Right lobe of liver (tissue), 6 donors: ENCODE data around the gene ANKH. TPM values are rescaled to one million over a fixed set of nuclear protein-coding genes. Genes with fewer than 3 reads are reported as not detected.

Experiments used
- ATAC-seq, 4 donors: fragments of 200-7000 bp; cut with Tn5 transposase; one replicate each; pipeline ENCODE4 v1.9.1; 2020; ENCODE audit warnings: mild to moderate bottlenecking in 4 of 4, moderate library complexity in 4 of 4
- DNase-seq, 3 donors: peaks; one replicate each; pipeline ENCODE4 v3.0.0-alpha.2; 2020
- H3K27ac ChIP-seq, 3 donors: fragments of 200-600 bp; one replicate each; pipeline ENCODE4 v1.8.0; 2022
- H3K27me3 ChIP-seq, 2 donors: fragments of 200-600 bp; one replicate each; pipeline ENCODE4 v1.8.0; 2022
- H3K36me3 ChIP-seq, 4 donors: fragments of 200-600 bp; sonication (generic) in 1 of 4; one replicate each; pipeline versions ENCODE4 v1.5.1 to v1.8.0; 2017 to 2022; ENCODE audit warnings: control low read depth in 1 of 4
- H3K4me1 ChIP-seq, 4 donors: fragments of 200-600 bp; sonication (generic) in 1 of 4; one replicate each; pipeline versions ENCODE4 v1.5.1 to v1.8.0; 2017 to 2022; ENCODE audit warnings: control low read depth in 1 of 4
- H3K4me3 ChIP-seq, 3 donors: fragments of 200-600 bp; one replicate each; pipeline ENCODE4 v1.8.0; 2022
- H3K9me3 ChIP-seq, 4 donors: fragments of 200-600 bp; sonication (generic) in 1 of 4; one replicate each; pipeline versions ENCODE4 v1.5.1 to v1.8.0; 2017 to 2022; ENCODE audit warnings: control low read depth in 1 of 4
- POLR2A ChIP-seq: fragments of 450-650 bp; IDR thresholded peaks from one replicate; pipeline ENCODE4 v1.6.1; 2017; ENCODE audit warnings: antibody characterized with exemption, mild to moderate bottlenecking
- WGBS: methylation state at CpG from one replicate; pipeline ENCODE4 v1.1.6; 2018; ENCODE audit warnings: low coverage, low lambda C conversion rate; ENCODE audit not compliant: insufficient coverage; ENCODE audit errors: missing lambda C conversion rate; 5-methylcytosine and 5-hydroxymethylcytosine counted together
- intact Hi-C, 2 donors: fragments of 100-400 bp; cut with DNase I; formaldehyde crosslinking; loops; one replicate each; pipeline versions ENCODE4 v1.11.2 to v1.14.1; 2022
- total RNA-seq, 6 experiments: library from RNA; depleted of rRNA in 2 of 6; stranded (reverse); fragments of >200 nt in 2 of 6; fragmentation: NEBNext Ultra II Directional in 3 of 6; extraction: Animal tissue kit (Norgen Biotek cat#: 25700) in 3 of 6; gene quantifications; one replicate each; pipeline versions ENCODE4 v1.1.0 to v1.2.4, GENCODE V29; 2016 to 2023
- TF ChIP-seq, protein P1 (sequence below), 4 donors: fragments of 200-600 bp in 3 of 4; fragments of 450-650 bp in 1 of 4; IDR thresholded peaks; one replicate each; pipeline versions ENCODE4 v1.5.1 to v1.8.0; 2016 to 2022; ENCODE audit warnings: antibody characterized with exemption in 4 of 4, mild to moderate bottlenecking in 2 of 4
- donor health status: DM: no; HTN: yes; CAD: no.
- donor health status: DM: no; HTN: no; CAD: no.
- donor health status: DM: no; HTN: no; CAD: no.
- donor health status: DM: no; HTN: yes; CAD: no.
- donor health status: DM: no; HTN: yes; CAD: no.

The ANKH gene
- total RNA-seq, 6 experiments from 2014 or later, result 38.5 to 121 (median 61.9) TPM

DNA sequence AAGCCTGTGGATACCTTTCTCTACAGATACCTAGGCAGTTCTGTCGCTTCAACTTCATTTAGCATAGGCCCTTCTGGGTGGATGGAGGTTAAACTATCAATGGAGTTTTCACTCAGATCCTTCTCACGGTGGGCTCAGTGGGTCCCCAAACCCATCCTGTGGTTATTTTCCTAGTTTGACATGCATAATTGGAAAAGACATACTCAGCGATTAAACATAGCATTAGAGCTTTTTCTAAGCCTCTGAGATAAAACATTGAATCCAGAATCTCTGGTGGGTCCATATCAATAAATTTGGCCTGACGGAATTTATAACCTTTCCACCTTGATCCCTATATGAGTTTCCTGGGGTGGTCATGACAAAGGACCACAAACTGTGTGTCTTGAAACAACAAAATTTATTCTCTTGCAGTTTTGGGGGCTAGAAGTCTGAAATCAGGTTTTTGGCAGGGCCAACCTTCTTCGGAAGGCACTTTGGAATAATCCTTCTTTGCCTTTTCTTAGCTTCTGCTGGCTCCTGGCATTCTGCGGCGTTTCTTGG lies 208.8 kb downstream of the ANKH start:
- Histone ChIP-seq H3K36me3 (no peaks in the 10 kb centered on the region), H3K4me3 (peak overlapping the region in 1 of 3 donors; percentile 67), H3K27ac (no peak overlapping the region), H3K9me3 (no peaks in the 10 kb centered on the region), H3K4me1 (peaks cover 0 to 36% (median 11%) of the 10 kb centered on the region in 4 donors), H3K27me3 (no peaks in the 10 kb centered on the region)
- TF ChIP-seq POLR2A, result no peak
- TF ChIP-seq, protein P1, sequence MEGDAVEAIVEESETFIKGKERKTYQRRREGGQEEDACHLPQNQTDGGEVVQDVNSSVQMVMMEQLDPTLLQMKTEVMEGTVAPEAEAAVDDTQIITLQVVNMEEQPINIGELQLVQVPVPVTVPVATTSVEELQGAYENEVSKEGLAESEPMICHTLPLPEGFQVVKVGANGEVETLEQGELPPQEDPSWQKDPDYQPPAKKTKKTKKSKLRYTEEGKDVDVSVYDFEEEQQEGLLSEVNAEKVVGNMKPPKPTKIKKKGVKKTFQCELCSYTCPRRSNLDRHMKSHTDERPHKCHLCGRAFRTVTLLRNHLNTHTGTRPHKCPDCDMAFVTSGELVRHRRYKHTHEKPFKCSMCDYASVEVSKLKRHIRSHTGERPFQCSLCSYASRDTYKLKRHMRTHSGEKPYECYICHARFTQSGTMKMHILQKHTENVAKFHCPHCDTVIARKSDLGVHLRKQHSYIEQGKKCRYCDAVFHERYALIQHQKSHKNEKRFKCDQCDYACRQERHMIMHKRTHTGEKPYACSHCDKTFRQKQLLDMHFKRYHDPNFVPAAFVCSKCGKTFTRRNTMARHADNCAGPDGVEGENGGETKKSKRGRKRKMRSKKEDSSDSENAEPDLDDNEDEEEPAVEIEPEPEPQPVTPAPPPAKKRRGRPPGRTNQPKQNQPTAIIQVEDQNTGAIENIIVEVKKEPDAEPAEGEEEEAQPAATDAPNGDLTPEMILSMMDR (IDR thresholded peaks at IDR 0.05), result no peak
- ATAC-seq, result no peak
- intact Hi-C loops, result no loop called here
- WGBS, result 90% methylated on average over 7 of the region's 7 CpGs
- DNase-seq, result no peak

DNA sequence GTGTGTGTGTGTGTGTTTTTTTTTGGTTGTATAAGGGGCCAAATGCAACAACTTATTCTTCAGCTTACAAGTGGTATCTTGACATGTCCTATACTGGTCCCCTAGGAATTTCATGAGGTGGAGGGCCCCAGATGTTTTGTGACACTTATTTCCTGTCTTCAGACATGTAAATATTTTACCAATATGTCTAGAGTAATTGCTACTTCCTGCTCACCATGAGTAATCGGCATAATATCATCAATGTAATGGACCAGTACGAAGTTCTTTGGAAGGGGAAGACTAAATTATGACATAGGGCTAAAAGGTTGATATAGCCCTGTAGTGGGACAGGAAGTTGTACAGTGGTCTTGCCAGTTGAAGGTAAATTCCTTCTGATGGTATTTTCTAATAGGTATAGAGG lies 210.7 kb downstream of the ANKH start:
- peaks cover 0 to 16% (median 1%) of the 10 kb centered on the region in 4 donors for H3K4me1 ChIP-seq
- H3K4me3 ChIP-seq, result no peak overlapping the region
- no peaks in the 10 kb centered on the region for H3K27me3 ChIP-seq
- no peak for ATAC-seq
- 68% methylated on average over 2 of the region's 2 CpGs for WGBS
- no peak for DNase-seq
- no peaks in the 10 kb centered on the region for H3K9me3 ChIP-seq
- H3K27ac ChIP-seq, result peak overlapping the region in 1 of 3 donors; percentile 35
- H3K36me3 ChIP-seq, result no peaks in the 10 kb centered on the region
- TF ChIP-seq POLR2A, result no peak
- TF ChIP-seq, protein P1 (IDR thresholded peaks at IDR 0.05), result no peak
- intact Hi-C loops, result no loop called here

DNA sequence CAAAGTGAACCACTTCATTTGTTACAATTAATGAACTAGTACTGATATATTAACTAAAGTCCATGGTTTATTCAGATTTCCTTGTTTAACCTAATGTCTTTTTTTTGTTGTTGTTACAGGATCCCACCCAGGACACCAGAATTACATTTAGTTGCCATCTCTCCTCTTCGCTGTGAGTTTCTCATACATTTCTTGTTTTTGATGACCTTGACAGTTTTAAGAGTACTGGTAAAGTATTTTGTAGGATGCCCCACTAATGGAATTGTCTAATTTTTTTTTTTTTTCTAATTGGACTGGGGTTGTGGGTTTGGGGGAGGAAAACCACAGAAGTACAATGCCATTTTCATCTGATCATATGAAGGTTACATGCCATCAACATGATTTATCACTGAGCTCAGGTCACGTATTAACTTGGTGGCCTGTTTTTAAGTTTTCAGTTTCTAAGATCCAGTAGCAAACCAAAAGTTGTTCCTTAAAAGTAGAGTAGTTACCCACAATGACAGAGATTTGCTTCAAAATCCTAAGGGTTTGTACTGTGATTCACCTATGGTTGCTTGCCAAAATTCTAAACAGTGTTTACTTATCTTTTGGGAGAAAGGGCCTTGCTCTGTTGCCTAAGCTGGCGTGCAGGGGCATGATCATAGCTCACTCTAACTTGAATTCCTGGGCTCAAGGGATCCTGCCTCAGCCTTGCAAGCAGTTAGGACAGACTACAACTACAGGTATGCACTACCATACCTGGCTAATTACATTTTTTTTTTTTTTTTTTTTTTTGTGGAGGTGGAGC lies 211.6 kb downstream of the ANKH start:
- Histone ChIP-seq H3K9me3 (no peaks in the 10 kb centered on the region), H3K27ac (peak overlapping the region in 1 of 3 donors; percentile 35), H3K4me1 (peaks cover 0 to 13% (median 0%) of the 10 kb centered on the region in 4 donors), H3K4me3 (no peak overlapping the region), H3K36me3 (no peaks in the 10 kb centered on the region), H3K27me3 (no peaks in the 10 kb centered on the region)
- ATAC-seq (peak; percentile 37 to 54 (median 46)), DNase-seq (peak in 1 of 3 donors; percentile 46)
- intact Hi-C loops, result no loop called here
- 65% methylated on average over 2 of the region's 3 CpGs for WGBS
- no peak for TF ChIP-seq POLR2A
- TF ChIP-seq, protein P1 (IDR thresholded peaks at IDR 0.05), result no peak

DNA sequence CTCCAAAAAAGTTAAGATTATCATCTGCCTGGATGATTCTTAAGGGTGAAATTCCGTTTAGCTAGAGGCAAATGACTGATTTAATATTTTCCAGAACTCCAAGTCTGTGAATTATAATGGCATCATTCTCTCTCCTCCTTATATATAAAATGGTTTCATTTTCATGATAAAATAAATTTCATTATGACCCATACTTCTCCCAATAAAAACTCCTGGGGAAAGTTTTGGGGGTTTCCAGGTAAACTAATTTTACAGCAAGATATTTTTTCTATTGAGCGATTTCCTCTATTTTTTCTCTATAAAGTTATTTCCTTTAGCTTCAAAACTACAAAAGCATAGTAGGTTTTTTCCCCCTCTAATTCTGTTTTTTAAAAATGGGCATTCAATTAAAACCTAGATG lies 214.7 kb downstream of the ANKH start:
- peaks cover 0 to 5% (median 0%) of the 10 kb centered on the region in 4 donors for H3K4me1 ChIP-seq
- H3K27me3 ChIP-seq, result no peaks in the 10 kb centered on the region
- H3K36me3 ChIP-seq, result no peaks in the 10 kb centered on the region
- intact Hi-C loops, result no loop called here
- no peak overlapping the region for H3K27ac ChIP-seq
- ATAC-seq (no peak), DNase-seq (no peak)
- 39% methylated on average over 2 of the region's 2 CpGs for WGBS
- no peaks in the 10 kb centered on the region for H3K9me3 ChIP-seq
- TF ChIP-seq, protein P1 (IDR thresholded peaks at IDR 0.05), result no peak
- H3K4me3 ChIP-seq, result no peak overlapping the region
